LNCaP clone FGC (cell line): ENCODE data around the gene AKAP9.
"Not testable (repeated sequence)": the region's sequence is repeated elsewhere in the genome, so short reads cannot be mapped to it uniquely, and the experiment has no call there.

ENCODE experiments used
- DNase-seq: peaks from one replicate; pipeline ENCODE4 v3.0.0-alpha.2; 2011; ENCODE audit warnings: low read depth
- H3K4me3 ChIP-seq: 2 replicates; pipeline ENCODE4 v1.5.1; 2011; ENCODE audit warnings: mild to moderate bottlenecking, low read depth, low read length, control low read depth
- TF ChIP-seq, protein P1 (sequence below): IDR thresholded peaks from 2 replicates; pipeline ENCODE4 v1.5.1; 2012; ENCODE audit warnings: mild to moderate bottlenecking; ENCODE audit not compliant: control insufficient read depth, insufficient read depth; ENCODE audit errors: extremely low read depth

AKAP9 gene

GRCh38 chr7:92002720-92003119 is 62.1 kb downstream of the AKAP9 start:
- TF ChIP-seq, protein P1, sequence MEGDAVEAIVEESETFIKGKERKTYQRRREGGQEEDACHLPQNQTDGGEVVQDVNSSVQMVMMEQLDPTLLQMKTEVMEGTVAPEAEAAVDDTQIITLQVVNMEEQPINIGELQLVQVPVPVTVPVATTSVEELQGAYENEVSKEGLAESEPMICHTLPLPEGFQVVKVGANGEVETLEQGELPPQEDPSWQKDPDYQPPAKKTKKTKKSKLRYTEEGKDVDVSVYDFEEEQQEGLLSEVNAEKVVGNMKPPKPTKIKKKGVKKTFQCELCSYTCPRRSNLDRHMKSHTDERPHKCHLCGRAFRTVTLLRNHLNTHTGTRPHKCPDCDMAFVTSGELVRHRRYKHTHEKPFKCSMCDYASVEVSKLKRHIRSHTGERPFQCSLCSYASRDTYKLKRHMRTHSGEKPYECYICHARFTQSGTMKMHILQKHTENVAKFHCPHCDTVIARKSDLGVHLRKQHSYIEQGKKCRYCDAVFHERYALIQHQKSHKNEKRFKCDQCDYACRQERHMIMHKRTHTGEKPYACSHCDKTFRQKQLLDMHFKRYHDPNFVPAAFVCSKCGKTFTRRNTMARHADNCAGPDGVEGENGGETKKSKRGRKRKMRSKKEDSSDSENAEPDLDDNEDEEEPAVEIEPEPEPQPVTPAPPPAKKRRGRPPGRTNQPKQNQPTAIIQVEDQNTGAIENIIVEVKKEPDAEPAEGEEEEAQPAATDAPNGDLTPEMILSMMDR = no peak
- no peak for DNase-seq
- no peak overlapping the region for H3K4me3 ChIP-seq

DNA sequence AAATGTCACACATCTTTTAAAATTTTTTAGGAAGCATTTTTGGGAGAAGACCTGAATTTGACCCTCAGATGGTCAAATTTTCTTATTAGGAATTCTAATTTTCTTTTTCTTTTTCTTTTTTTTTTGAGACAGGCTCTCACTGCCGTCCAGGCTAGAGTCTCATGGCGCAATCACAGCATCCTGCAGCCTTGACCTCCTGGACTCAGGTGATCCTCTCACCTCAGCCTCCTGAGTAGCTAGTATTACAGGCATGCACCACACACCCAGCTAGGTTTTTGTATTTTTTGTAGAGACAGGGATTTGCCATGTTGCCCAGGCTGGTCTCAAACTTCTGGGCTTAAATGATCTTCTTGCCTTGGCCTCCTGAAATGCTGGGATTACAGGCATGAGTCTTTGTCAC is 65.4 kb downstream of the AKAP9 start:
- no peak for DNase-seq
- TF ChIP-seq, protein P1 = no peak

DNA sequence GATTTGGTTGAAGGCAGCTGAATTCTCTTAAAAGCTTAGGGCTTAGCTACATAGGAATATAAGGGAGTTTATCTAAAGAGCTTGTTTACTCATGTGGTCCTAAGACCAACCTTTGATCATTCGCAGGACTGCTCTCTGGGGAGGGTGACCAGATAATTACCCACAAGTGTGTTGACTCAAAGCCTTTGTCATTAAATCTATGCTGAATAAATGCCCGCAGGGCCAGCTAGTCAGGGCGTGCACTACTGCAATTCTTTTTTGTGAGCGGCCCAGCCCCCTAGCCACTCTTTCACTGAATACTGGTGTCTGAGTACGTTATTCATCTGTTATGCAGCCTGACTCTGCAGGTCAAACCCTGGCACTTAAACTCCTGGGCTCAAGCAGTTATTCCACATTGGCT is 69.6 kb downstream of the AKAP9 start:
- TF ChIP-seq, protein P1 = no peak
- DNase-seq = no peak
- no peak overlapping the region for H3K4me3 ChIP-seq

More for the DNA sequence above, 65.4 kb downstream of the AKAP9 start:
- no peak overlapping the region for H3K4me3 ChIP-seq

GRCh38 chr7:92013611-92014010 is 72.9 kb downstream of the AKAP9 start:
- no peak overlapping the region for H3K4me3 ChIP-seq
- DNase-seq = no peak
- TF ChIP-seq, protein P1 = no peak

DNA sequence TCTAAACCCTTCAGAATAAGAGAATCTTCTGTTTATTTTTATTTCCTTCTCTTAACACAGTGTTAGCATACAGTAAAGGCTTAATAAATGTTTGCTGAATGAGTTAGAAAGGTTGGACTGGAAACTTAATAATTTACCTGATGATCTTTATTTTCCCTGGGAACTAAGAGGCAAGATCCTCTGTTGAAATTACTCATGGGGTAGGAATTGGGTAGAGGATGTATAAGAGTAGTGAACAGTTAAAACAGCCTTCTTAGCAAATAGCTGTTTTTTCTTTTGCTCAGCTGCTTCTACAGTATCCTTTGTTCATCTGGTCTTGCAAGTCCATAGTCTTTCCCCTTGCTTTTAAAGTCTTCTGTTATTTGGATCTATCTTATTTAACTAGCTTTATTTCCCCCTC is 80.0 kb downstream of the AKAP9 start:
- H3K4me3 ChIP-seq = no peak overlapping the region
- TF ChIP-seq, protein P1 = no peak
- no peak for DNase-seq

- TF ChIP-seq, protein P1 = no peak
- no peak for DNase-seq
- no peak overlapping the region for H3K4me3 ChIP-seq
Measured at GRCh38 chr7:92025260-92025659, 84.6 kb downstream of the AKAP9 start.

GRCh38 chr7:92026635-92027034 is 86.0 kb downstream of the AKAP9 start:
- not testable (repeated sequence) for DNase-seq

DNA sequence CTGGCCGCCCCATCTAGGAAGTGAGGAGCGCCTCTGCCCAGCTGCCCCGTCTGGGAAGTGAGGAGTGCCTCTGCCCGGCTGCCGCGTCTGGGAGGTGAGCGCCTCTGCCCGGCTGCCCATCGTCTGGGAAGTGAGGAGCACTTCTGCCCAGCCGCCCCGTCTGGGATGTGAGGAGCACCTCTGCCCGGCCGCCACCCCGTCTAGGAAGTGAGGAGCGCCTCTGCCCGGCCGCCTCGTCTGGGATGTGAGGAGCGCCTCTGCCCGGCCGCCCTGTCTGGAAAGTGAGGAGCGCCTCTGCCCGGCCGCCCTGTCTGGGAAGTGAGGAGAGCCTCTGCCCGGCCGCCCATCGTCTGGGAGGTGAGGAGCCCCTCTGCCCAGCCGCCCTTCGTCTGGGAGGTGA is 86.5 kb downstream of the AKAP9 start:
- not testable (repeated sequence) for H3K4me3 ChIP-seq, DNase-seq

More at GRCh38 chr7:92026635-92027034, 86.0 kb downstream of the AKAP9 start:
- not testable (repeated sequence) for H3K4me3 ChIP-seq
